IPS-20b (cell line): ENCODE results near the gene MGMT.

Experiments
- H3K27ac ChIP-seq: one replicate; pipeline ENCODE4 v1.5.1; 2013; ENCODE audit warnings: low read length
- H3K27me3 ChIP-seq: 2 replicates; pipeline ENCODE4 v1.6.1; 2013; ENCODE audit warnings: mild to moderate bottlenecking, low read length, inconsistent platforms; ENCODE audit not compliant: insufficient read depth
- H3K36me3 ChIP-seq: 2 replicates; pipeline ENCODE4 v1.6.1; 2013; ENCODE audit warnings: low read depth, mild to moderate bottlenecking, inconsistent platforms, low read length, moderate library complexity; ENCODE audit not compliant: insufficient read depth
- H3K4me1 ChIP-seq: 2 replicates; pipeline ENCODE4 v1.6.1; 2013; ENCODE audit warnings: mild to moderate bottlenecking, control low read depth, inconsistent platforms, low read length, moderate library complexity; ENCODE audit not compliant: insufficient read depth
- H3K4me3 ChIP-seq: 2 replicates; pipeline ENCODE4 v1.5.1; 2013; ENCODE audit warnings: mild to moderate bottlenecking, low read length, inconsistent platforms
- H3K9ac ChIP-seq: 2 replicates; pipeline ENCODE4 v1.6.1; 2013; ENCODE audit warnings: low read depth, mild to moderate bottlenecking, inconsistent platforms, low read length, moderate library complexity
- H3K9me3 ChIP-seq: 2 replicates; pipeline ENCODE4 v1.6.1; 2013; ENCODE audit warnings: mild to moderate bottlenecking, low read depth, low read length, inconsistent platforms; ENCODE audit not compliant: insufficient read depth

Gene MGMT

DNA sequence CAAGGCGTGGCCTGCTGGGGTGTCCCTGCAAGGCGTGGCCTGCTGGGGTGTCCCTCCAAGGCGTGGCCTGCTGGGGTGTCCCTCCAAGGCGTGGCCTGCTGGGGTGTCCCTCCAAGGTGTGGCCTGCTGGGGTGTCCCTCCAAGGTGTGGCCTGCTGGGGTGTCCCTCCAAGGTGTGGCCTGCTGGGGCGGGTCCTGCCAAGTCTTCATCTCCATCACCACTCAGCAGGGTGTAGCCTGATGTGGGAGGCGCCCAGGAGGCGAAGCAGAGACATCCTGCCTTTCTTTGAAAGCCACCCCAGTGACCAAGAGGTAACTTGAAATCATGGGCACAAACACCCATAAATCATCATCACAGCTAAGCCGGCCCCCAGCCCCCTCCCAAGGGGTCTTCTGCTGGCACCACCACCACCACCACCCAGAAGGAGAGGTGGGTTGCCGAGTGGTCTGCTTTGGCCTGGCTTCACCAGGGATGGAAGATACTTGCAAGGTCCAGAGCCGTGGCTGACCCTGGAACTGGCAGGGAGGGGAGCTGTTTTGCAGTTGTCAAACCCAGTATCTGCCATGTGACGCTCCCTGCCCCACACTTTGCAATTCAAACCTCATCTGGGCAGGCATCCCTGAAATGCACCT lies 306.4 kb downstream of the MGMT start:
- Histone ChIP-seq H3K4me1 (no peaks in the 10 kb centered on the region), H3K9me3 (no peaks in the 10 kb centered on the region), H3K4me3 (no peak overlapping the region), H3K36me3 (no peaks in the 10 kb centered on the region), H3K27ac (no peak overlapping the region), H3K27me3 (no peaks in the 10 kb centered on the region), H3K9ac (no peak overlapping the region)

DNA sequence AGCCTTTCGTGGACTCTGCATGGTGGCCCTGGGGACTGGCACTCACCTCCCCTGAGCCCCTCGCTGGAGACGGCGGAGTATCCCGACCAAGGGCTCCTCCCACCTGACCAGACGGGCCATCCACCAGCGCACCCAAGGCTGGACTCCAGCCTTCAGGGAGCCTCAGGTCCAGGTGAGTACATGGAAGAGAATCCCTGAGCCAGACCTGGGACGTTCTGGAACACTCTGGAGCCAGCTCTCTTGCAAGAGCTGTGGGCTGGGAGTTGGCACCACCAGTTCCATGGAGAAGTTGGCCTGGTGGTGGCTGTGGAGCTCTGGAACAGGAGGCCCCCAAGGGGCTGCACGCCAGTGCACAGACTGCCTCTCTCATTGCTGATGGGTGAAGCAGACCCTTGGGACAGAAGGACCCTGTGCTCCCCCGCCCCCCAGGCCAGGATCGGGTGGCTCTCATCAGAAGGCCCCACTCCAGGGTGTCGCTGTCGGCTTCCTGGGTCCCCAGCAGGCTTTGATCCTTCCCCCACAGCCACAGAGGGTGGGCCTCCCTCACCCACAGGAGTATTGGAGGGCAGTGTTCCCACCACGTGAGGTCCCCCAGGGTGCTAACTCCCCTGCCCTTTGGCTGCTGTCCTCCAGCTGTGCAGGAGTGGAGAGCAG lies 307.2 kb downstream of the MGMT start:
- Histone ChIP-seq H3K27ac (no peak overlapping the region), H3K27me3 (no peaks in the 10 kb centered on the region), H3K9me3 (no peaks in the 10 kb centered on the region), H3K9ac (no peak overlapping the region), H3K36me3 (no peaks in the 10 kb centered on the region), H3K4me1 (no peaks in the 10 kb centered on the region), H3K4me3 (no peak overlapping the region)

DNA sequence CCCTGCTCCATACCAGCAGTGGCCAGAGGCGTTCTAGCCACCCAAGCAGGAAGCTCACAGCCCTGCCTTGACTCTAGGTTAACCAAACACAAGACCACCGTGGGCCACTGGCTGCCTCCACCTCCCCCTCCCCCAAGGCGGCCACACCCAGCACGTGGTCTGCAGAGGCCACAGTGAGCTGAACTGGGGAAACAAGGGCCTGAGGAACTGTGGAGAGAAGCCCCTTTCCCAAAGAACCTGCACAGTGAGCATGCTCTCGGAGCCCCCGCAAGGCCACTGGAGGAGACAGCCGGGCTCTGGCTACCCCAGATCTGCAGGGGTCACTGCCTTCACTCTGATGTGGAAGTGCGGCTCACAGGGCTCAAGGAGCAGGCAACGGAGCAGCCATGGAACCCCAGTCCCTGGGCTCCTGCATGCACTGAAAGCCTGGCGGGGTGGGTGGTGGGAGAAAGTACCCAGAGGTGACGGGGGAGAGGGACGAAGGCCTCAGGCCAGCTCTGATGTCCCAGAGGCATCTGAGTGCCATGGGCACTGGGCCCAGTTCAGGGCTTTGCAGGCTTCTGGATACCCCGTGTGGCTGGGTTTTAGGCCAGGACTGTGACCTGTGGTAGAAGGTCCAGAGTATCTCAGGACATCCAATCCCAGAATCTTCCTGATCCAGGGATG lies 307.8 kb downstream of the MGMT start:
- no peak overlapping the region for H3K4me3 ChIP-seq
- H3K27ac ChIP-seq = no peak overlapping the region
- H3K9ac ChIP-seq = no peak overlapping the region
- H3K27me3 ChIP-seq = no peaks in the 10 kb centered on the region
- H3K4me1 ChIP-seq = no peaks in the 10 kb centered on the region
- no peaks in the 10 kb centered on the region for H3K36me3 ChIP-seq
- H3K9me3 ChIP-seq = no peaks in the 10 kb centered on the region

DNA sequence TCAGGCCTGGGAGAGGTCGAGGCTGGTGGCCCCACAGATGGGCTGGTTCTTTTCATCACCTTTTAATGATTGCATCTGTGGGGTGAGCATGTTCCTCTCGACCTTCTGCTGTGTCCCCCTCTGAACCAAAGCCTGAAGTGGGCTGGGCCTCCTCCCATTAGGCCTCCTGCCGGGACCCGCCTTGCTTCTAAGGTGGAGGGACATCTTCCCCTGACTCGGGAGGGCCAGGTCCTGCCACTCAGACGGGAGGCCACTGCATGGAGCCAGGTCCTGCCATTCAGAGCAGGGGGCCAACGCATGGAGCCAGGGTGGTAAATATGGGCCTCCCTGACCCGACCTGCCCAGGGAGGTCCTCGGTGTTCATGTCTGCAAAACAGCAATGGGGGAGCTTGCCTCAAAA lies 308.6 kb downstream of the MGMT start:
- H3K4me3 ChIP-seq = no peak overlapping the region
- no peaks in the 10 kb centered on the region for H3K4me1 ChIP-seq
- H3K9me3 ChIP-seq = no peaks in the 10 kb centered on the region
- H3K27me3 ChIP-seq = no peaks in the 10 kb centered on the region
- no peak overlapping the region for H3K9ac ChIP-seq
- no peaks in the 10 kb centered on the region for H3K36me3 ChIP-seq
- no peak overlapping the region for H3K27ac ChIP-seq

- H3K27me3 ChIP-seq = no peaks in the 10 kb centered on the region
- no peak overlapping the region for H3K27ac ChIP-seq
- H3K4me3 ChIP-seq = no peak overlapping the region
- H3K4me1 ChIP-seq = no peaks in the 10 kb centered on the region
- H3K9ac ChIP-seq = no peak overlapping the region
- no peaks in the 10 kb centered on the region for H3K9me3 ChIP-seq
- H3K36me3 ChIP-seq = no peaks in the 10 kb centered on the region
Measured at GRCh38 chr10:129777687-129778086, 310.6 kb downstream of the MGMT start.

GRCh38 chr10:129778571-129778970 lies 311.5 kb downstream of the MGMT start:
- H3K4me1 ChIP-seq = no peaks in the 10 kb centered on the region
- H3K36me3 ChIP-seq = no peaks in the 10 kb centered on the region
- H3K9ac ChIP-seq = no peak overlapping the region
- no peaks in the 10 kb centered on the region for H3K27me3 ChIP-seq
- H3K27ac ChIP-seq = no peak overlapping the region
- no peak overlapping the region for H3K4me3 ChIP-seq
- H3K9me3 ChIP-seq = no peaks in the 10 kb centered on the region

DNA sequence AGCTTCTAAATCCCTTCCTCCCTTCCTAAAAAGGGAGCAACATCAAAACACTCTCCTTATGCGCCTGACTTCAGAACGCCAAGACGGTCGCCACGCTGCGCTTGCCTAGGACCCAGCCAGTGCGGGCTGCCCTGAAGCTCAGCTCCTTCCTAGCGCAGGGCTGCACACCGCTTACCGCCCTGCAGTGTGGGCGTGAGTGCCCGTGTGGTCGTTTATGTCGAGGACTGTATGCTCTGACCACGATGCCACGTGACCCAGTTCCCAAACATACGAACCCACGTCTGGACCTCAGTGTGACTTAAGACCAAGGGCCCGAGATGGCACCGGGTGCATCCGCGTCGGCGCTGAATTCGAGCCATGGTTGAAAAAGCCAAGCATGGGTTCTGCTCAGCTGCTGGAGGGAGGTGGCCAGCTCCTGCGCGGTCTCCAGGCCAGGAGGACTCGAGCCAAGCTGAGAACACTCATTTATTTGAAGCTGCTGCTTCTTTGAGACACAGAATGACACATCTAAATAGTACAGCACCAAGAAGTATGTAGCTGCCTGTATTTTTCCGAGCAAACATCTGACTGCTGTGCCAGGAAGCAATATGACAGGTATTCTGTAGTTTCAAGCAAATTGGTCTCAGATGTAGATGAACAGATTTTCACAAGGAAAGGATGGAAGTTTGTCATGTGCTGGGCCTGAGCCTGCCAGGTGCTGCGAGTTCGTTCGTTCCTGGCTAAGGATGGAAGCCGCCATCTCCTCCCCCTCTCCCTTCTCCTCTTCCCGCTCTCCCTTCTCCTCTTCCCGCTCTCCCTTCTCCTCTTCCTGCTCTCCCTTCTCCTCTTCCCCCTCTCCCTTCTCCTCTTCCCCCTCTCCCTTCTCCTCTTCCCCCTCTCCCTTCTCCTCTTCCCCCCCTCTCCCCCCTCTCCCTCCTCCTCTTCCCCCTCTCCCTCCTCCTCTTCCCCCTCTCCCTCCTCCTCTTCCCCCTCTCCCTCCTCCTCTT lies 312.4 kb downstream of the MGMT start:
- Histone ChIP-seq H3K9me3 (no peaks in the 10 kb centered on the region), H3K27ac (no peak overlapping the region), H3K9ac (no peak overlapping the region), H3K27me3 (no peaks in the 10 kb centered on the region), H3K36me3 (no peaks in the 10 kb centered on the region), H3K4me1 (no peaks in the 10 kb centered on the region), H3K4me3 (no peak overlapping the region)

DNA sequence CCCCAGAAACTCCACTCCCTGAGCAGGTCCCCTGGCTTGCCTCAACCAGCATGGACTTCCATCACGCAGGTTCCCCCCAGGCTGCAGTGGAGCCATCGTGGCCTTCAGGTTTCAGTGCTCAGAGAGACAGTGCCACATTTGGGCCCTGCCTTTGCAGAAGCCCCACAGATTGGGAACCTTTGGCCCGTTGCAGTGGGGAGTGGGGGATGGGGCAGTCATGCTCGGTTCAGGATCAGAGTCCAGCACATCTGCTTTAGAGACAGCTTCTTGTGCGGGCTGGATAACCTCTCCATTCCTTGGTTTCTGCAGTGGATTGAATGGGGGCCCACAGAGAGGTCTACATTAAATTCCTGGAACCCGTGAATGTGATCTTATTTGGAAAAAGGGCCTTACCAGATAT lies 313.2 kb downstream of the MGMT start:
- H3K9me3 ChIP-seq = no peaks in the 10 kb centered on the region
- H3K4me3 ChIP-seq = no peak overlapping the region
- no peaks in the 10 kb centered on the region for H3K36me3 ChIP-seq
- H3K9ac ChIP-seq = no peak overlapping the region
- H3K4me1 ChIP-seq = no peaks in the 10 kb centered on the region
- no peaks in the 10 kb centered on the region for H3K27me3 ChIP-seq
- H3K27ac ChIP-seq = no peak overlapping the region

- Histone ChIP-seq H3K4me1 (no peaks in the 10 kb centered on the region), H3K4me3 (no peak overlapping the region), H3K9ac (no peak overlapping the region), H3K9me3 (no peaks in the 10 kb centered on the region), H3K27me3 (no peaks in the 10 kb centered on the region), H3K27ac (no peak overlapping the region), H3K36me3 (no peaks in the 10 kb centered on the region)
Measured at GRCh38 chr10:129780901-129781795, 314.1 kb downstream of the MGMT start.

- H3K4me3 ChIP-seq = no peak overlapping the region
- H3K36me3 ChIP-seq = no peaks in the 10 kb centered on the region
- no peaks in the 10 kb centered on the region for H3K9me3 ChIP-seq
- H3K27me3 ChIP-seq = no peaks in the 10 kb centered on the region
- no peak overlapping the region for H3K27ac ChIP-seq
- H3K4me1 ChIP-seq = no peaks in the 10 kb centered on the region
- no peak overlapping the region for H3K9ac ChIP-seq
Measured at GRCh38 chr10:129784291-129784690, 317.2 kb downstream of the MGMT start.

- Histone ChIP-seq H3K9me3 (no peaks in the 10 kb centered on the region), H3K27ac (no peak overlapping the region), H3K27me3 (no peaks in the 10 kb centered on the region), H3K36me3 (no peaks in the 10 kb centered on the region), H3K4me3 (no peak overlapping the region), H3K9ac (no peak overlapping the region), H3K4me1 (no peaks in the 10 kb centered on the region)
Measured at GRCh38 chr10:129784891-129785290, 317.9 kb downstream of the MGMT start.
